GM12878 (cell line): ENCODE results near the gene PLCXD1. TPM values are rescaled to one million over a fixed set of nuclear protein-coding genes. Genes with fewer than 3 reads are reported as not detected.
"Not testable (repeated sequence)": the region's sequence is repeated elsewhere in the genome, so short reads cannot be mapped to it uniquely, and the experiment has no call there.

ENCODE experiments used
- ATAC-seq: fragments of 200-7000 bp; cut with Tn5 transposase; 3 replicates; pipeline ENCODE4 v1.9.1; 2020; ENCODE audit warnings: mild to moderate bottlenecking, moderate library complexity
- BruUV-seq: library from RNA; stranded (reverse); fragments of 400-500 nt; replicated peaks from 2 replicates; lab custom pipeline; 2021; lab: Mats Ljungman, UMichigan
- CTCF ChIA-PET: fragments of 300-600 bp; sonication (Branson Sonifier 250); formaldehyde crosslinking; extraction: SDS; loops from one replicate; lab custom pipeline; 2021; ENCODE audit warnings: inconsistent platforms; lab: Yijun Ruan, JAX
- POLR2A ChIA-PET: fragments of 350-600 bp; formaldehyde crosslinking; extraction: SDS; loops from one replicate; lab custom pipeline; 2021; ENCODE audit warnings: inconsistent platforms; lab: Charles Lee
- RAD21 ChIA-PET: fragments of 300-600 bp; sonication (Branson Sonifier 250); formaldehyde crosslinking; loops from one replicate; lab custom pipeline; 2023; ENCODE audit warnings: antibody characterized with exemption; ENCODE audit not compliant: unreplicated experiment; lab: Charles Lee
- SMC1A ChIA-PET: fragments of 300-600 bp; sonication (Branson Sonifier 250); formaldehyde crosslinking; loops from one replicate; lab custom pipeline; 2023; ENCODE audit not compliant: unreplicated experiment, uncharacterized antibody; lab: Charles Lee
- DNase-seq: peaks from one replicate; pipeline ENCODE4 v3.0.0-alpha.2; 2011; ENCODE audit warnings: low read depth, low spot score
- FAIRE-seq: peaks from 3 replicates; lab custom pipeline; 2011; peaks lifted over from hg19 to GRCh38; lab: Jason Lieb, UNC
- H2AFZ ChIP-seq: 2 replicates; pipeline ENCODE4 v1.6.0; 2011; ENCODE audit warnings: low read depth, low read length, control low read depth; ENCODE audit not compliant: control insufficient read depth
- H3K27ac ChIP-seq: 2 replicates; pipeline ENCODE4 v1.5.1; 2011; ENCODE audit warnings: control low read depth; ENCODE audit not compliant: control insufficient read depth, insufficient read depth
- H3K27me3 ChIP-seq, 2 experiments: replicated peaks in 1 of 2; 2 replicates each; pipeline versions ENCODE4 v1.6.0 to v1.6.1; 2011; ENCODE audit warnings: low read length in 1 of 2; ENCODE audit not compliant: control insufficient read depth in 2 of 2, insufficient read depth in 2 of 2
- H3K36me3 ChIP-seq, 2 experiments: 2 replicates each; pipeline ENCODE4 v1.5.1; 2011; ENCODE audit warnings: low read length in 1 of 2; ENCODE audit not compliant: control insufficient read depth in 2 of 2, insufficient read depth in 2 of 2
- H3K4me1 ChIP-seq: 2 replicates; pipeline ENCODE4 v1.6.1; 2011; ENCODE audit warnings: mild to moderate bottlenecking, low read length, moderate library complexity, mixed read lengths; ENCODE audit not compliant: control insufficient read depth, insufficient read depth
- H3K4me2 ChIP-seq: 2 replicates; pipeline ENCODE4 v1.6.0; 2011; ENCODE audit warnings: control low read depth; ENCODE audit not compliant: control insufficient read depth, insufficient read depth
- H3K4me3 ChIP-seq: fragments of 200-600 bp; sonication (generic); 2 replicates; pipeline ENCODE4 v1.5.1; 2016
- H3K79me2 ChIP-seq: 2 replicates; pipeline ENCODE4 v1.6.0; 2011; ENCODE audit warnings: low read length; ENCODE audit not compliant: control insufficient read depth, insufficient read depth
- H3K9ac ChIP-seq: 2 replicates; pipeline ENCODE4 v1.8.0; 2011; ENCODE audit warnings: low read length, control low read depth, mixed read lengths; ENCODE audit not compliant: control insufficient read depth, insufficient read depth
- H3K9me3 ChIP-seq: replicated peaks from 3 replicates; pipeline ENCODE4 v1.5.1; 2011; ENCODE audit warnings: mild to moderate bottlenecking, low read length; ENCODE audit not compliant: control insufficient read depth, insufficient read depth
- H4K20me1 ChIP-seq: 2 replicates; pipeline ENCODE4 v1.6.0; 2011; ENCODE audit not compliant: control insufficient read depth, insufficient read depth
- ASH2L ChIP-seq: fragments of 300-600, 200-600 bp; sonication (generic); IDR thresholded peaks from 2 replicates; pipeline ENCODE4 v1.6.1; 2017; ENCODE audit warnings: low read depth, mild to moderate bottlenecking, borderline replicate concordance
- CBX3 ChIP-seq: fragments of 200-600 bp; sonication (generic); IDR thresholded peaks from 2 replicates; pipeline ENCODE4 v1.6.1; 2016; ENCODE audit warnings: low read depth, borderline replicate concordance
- CUX1 ChIP-seq: IDR thresholded peaks from 2 replicates; pipeline ENCODE4 v1.6.1; 2012; ENCODE audit warnings: improper control_type of control experiment, low read depth, low read length; ENCODE audit not compliant: insufficient replicate concordance
- EGR1 ChIP-seq, 2 experiments: IDR thresholded peaks; 1 replicate in 1 of 2; 2 replicates in 1 of 2; pipeline ENCODE4 v1.6.1; 2011 to 2012; ENCODE audit warnings: low read depth in 2 of 2, low read length in 2 of 2, borderline replicate concordance in 1 of 2, mild to moderate bottlenecking in 1 of 2, moderate library complexity in 1 of 2
- HDAC2 ChIP-seq: fragments of 200-600 bp; sonication (generic); IDR thresholded peaks from 2 replicates; pipeline ENCODE4 v1.6.1; 2017
- MAX ChIP-seq: IDR thresholded peaks from 2 replicates; pipeline ENCODE4 v1.6.1; 2012; ENCODE audit warnings: low read depth, low read length, improper control_type of control experiment
- NKRF ChIP-seq: fragments of 450-650 bp; conservative IDR thresholded peaks from 2 replicates; pipeline ENCODE4 v1.6.1; 2017; ENCODE audit warnings: mild to moderate bottlenecking, moderate library complexity
- PAX5 ChIP-seq: IDR thresholded peaks from 2 replicates; pipeline ENCODE4 v1.6.1; 2011; ENCODE audit warnings: low read depth, low read length, borderline replicate concordance
- PML ChIP-seq: IDR thresholded peaks from 2 replicates; pipeline ENCODE4 v1.6.1; 2012; ENCODE audit warnings: low read length, inconsistent platforms
- SMAD5 ChIP-seq: IDR thresholded peaks from 2 replicates; pipeline ENCODE4 v1.6.1; 2016; ENCODE audit warnings: antibody characterized with exemption, low read depth
- TCF7 ChIP-seq: IDR thresholded peaks from 2 replicates; pipeline ENCODE4 v1.6.1; 2014; ENCODE audit warnings: antibody characterized with exemption, borderline replicate concordance
- whole genome bisulfite sequencing: methylation state at CpG from one replicate; pipeline ENCODE4 v1.1.6; 2016; ENCODE audit warnings: low lambda C conversion rate; ENCODE audit not compliant: insufficient replicate concordance, insufficient coverage; ENCODE audit errors: missing lambda C conversion rate; 5-methylcytosine and 5-hydroxymethylcytosine counted together
- in situ Hi-C: fragments of 300-500 bp; cut with MboI; formaldehyde crosslinking; loops from 9 replicates; pipeline ENCODE4 v1.14.3; 2018; ENCODE audit warnings: mixed read lengths
- intact Hi-C: fragments of 100-400 bp; cut with micrococcal nuclease; formaldehyde crosslinking; loops from one replicate; pipeline ENCODE4 v1.14.2; 2022; ENCODE audit not compliant: unreplicated experiment
- polyA plus RNA-seq, 11 experiments: library from polyadenylated mRNA; depleted of rRNA in 4 of 11; unstranded in 6 of 11; stranded (reverse) in 5 of 11; fragments of >200 nt; fragmentation: Nextera tagmentation in 4 of 11; fragmentation: Illumina TruSeq in 1 of 11; extraction: Ambion mirVana in 4 of 11; extraction: Trizol in 1 of 11; gene quantifications; 1 replicate in 1 of 11; 2 replicates in 10 of 11; pipeline versions ENCODE4 v1.2.1 to v1.2.3, GENCODE V29; 2011 to 2016; ENCODE audit warnings: inconsistent platforms in 2 of 11, missing spikeins in 2 of 11, low read depth in 1 of 11
- total RNA-seq, 4 experiments: library from RNA; depleted of rRNA in 3 of 4; stranded (reverse); fragments of >200 nt in 3 of 4; fragmentation: Illumina TruSeq in 1 of 4; extraction: Trizol in 1 of 4; gene quantifications; 2 replicates each; pipeline versions ENCODE4 v1.2.1 to v1.2.3, GENCODE V29; 2013 to 2021

The PLCXD1 gene
- total and polyA plus RNA-seq, 10 of the 15 experiments (the other 5 are each of a cell fraction or from before 2014, with no cell fraction given), result 2.4 to 49.7 (median 18.0) TPM

- intact Hi-C loops, POLR2A ChIA-PET, H3K27me3 ChIP-seq, SMC1A ChIA-PET, ATAC-seq, CTCF ChIA-PET, FAIRE-seq, in situ Hi-C loops, BruUV-seq, H3K27ac ChIP-seq, H3K79me2 ChIP-seq, DNase-seq, H3K4me2 ChIP-seq, H3K4me1 ChIP-seq, H2AFZ ChIP-seq, H3K36me3 ChIP-seq, RAD21 ChIA-PET, H3K4me3 ChIP-seq, H3K9me3 ChIP-seq, H4K20me1 ChIP-seq, H3K9ac ChIP-seq: not testable (repeated sequence)
- WGBS, result over 99% methylated on average over 11 of the region's 13 CpGs
These were observed 70.1 kb downstream of the PLCXD1 start for GRCh38 chrX:351324-351641.

- Histone ChIP-seq H3K4me1 (no peaks in the 10 kb centered on the region), H3K4me3 (no peak overlapping the region), H4K20me1 (no peaks in the 10 kb centered on the region), H3K27ac (no peak overlapping the region), H3K79me2 (no peaks in the 10 kb centered on the region), H2AFZ (no peak overlapping the region), H3K9me3 (no peaks in the 10 kb centered on the region; the same call in 2 of the 3 replicates), H3K27me3 (no peaks in the 10 kb centered on the region), H3K9ac (no peak overlapping the region), H3K36me3 (no peaks in the 10 kb centered on the region), H3K4me2 (no peak overlapping the region)
- ChIA-PET CTCF (no interaction called here), SMC1A (no interaction called here), RAD21 (no interaction called here), POLR2A (no interaction called here)
- intact Hi-C loops, result no loop called here
- BruUV-seq, result no TSS peak
- FAIRE-seq (no peak), ATAC-seq (no peak), DNase-seq (no peak)
- 87% methylated on average over 10 of the region's 10 CpGs for whole genome bisulfite sequencing
- in situ Hi-C loops, result no loop called here
- no peak for TF ChIP-seq SMAD5
- no peak for TF ChIP-seq MAX
- no peak for TF ChIP-seq PML
- no peak for TF ChIP-seq ASH2L
- TF ChIP-seq NKRF, result no peak
- TF ChIP-seq EGR1 (IDR thresholded peaks at IDR 0.05; ENCODE audit: borderline replicate concordance in 1 of 2, low read depth in 2 of 2, low read length in 2 of 2), result no peak
- TF ChIP-seq CBX3, result no peak
- TF ChIP-seq TCF7, result no peak
- no peak for TF ChIP-seq HDAC2
- no peak for TF ChIP-seq CUX1
- TF ChIP-seq PAX5, result no peak
These were observed 70.6 kb downstream of the PLCXD1 start for GRCh38 chrX:351736-352135.
